Activated naive CD4-positive, alpha-beta T cell treated with anti-CD3 and anti-CD28 coated beads, Interleukin-2, amount 50 U/mL, for 24 hours (primary cell): ENCODE measurements around the gene TMPRSS11B.

ENCODE experiments used
- H3K27ac Mint-ChIP-seq: one replicate; pipeline ENCODE4 v1.8.0; 2021; ENCODE audit warnings: mild to moderate bottlenecking, mixed read lengths
- H3K27me3 Mint-ChIP-seq: one replicate; pipeline ENCODE4 v1.8.0; 2021; ENCODE audit warnings: mixed read lengths
- H3K36me3 Mint-ChIP-seq: one replicate; pipeline ENCODE4 v1.8.0; 2021; ENCODE audit warnings: mixed read lengths
- H3K4me1 Mint-ChIP-seq: one replicate; pipeline ENCODE4 v1.8.0; 2021; ENCODE audit warnings: mixed read lengths
- H3K4me3 Mint-ChIP-seq: one replicate; pipeline ENCODE4 v1.8.0; 2021; ENCODE audit warnings: mild to moderate bottlenecking, mixed read lengths
- H3K9me3 Mint-ChIP-seq: one replicate; pipeline ENCODE4 v1.8.0; 2021; ENCODE audit warnings: mixed read lengths

Gene TMPRSS11B

DNA sequence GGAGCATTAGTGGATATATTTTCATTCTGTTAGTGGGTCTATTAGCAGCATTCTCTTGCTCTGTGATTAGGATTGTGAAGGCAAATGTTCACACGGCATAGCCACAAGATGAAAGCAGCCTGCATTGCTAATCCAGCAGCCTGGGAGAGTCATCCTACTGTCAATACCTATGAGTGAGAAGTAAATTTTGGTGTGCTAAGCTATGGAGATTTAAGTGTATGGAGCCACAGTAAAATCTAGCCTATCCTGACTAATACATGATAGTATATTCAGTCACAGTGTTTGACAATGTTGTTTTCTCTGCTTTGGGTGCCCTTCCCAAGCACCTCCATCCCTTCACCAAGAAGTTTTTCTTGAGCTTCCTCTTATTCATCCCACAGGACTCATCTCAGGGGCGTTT, 68.6 kb downstream of the TMPRSS11B start:
- Mint-ChIP-seq H3K4me1 (no peaks in the 10 kb centered on the region), H3K27me3 (peaks cover 9% of the 10 kb centered on the region), H3K4me3 (no peak overlapping the region), H3K9me3 (no peaks in the 10 kb centered on the region), H3K36me3 (no peaks in the 10 kb centered on the region), H3K27ac (no peak overlapping the region)
